Endothelial cell of umbilical vein (primary cell): ENCODE measurements around the gene BGN.

Experiments
- EZH2 ChIP-seq: IDR thresholded peaks from 2 replicates; pipeline ENCODE4 v1.6.1; 2012; ENCODE audit warnings: borderline replicate concordance, low read depth, mild to moderate bottlenecking, moderate library complexity, low read length, inconsistent platforms; ENCODE audit not compliant: severe bottlenecking
- FOS ChIP-seq: IDR thresholded peaks from 2 replicates; pipeline ENCODE4 v1.6.1; 2011; ENCODE audit warnings: mild to moderate bottlenecking, low read length, moderate library complexity, borderline replicate concordance; ENCODE audit not compliant: insufficient read depth
- JUN ChIP-seq: IDR thresholded peaks from 2 replicates; pipeline ENCODE4 v1.6.1; 2011; ENCODE audit warnings: borderline replicate concordance, low read depth; ENCODE audit not compliant: insufficient read length, insufficient read depth
- MYC ChIP-seq: IDR thresholded peaks from one replicate; pipeline ENCODE4 v1.6.1; 2011; ENCODE audit warnings: mild to moderate bottlenecking, low read depth, low read length
- POLR2A ChIP-seq: IDR thresholded peaks from 2 replicates; pipeline ENCODE4 v1.6.1; 2012; ENCODE audit warnings: low read depth, mild to moderate bottlenecking, control low read depth, low read length
- POLR2AphosphoS5 ChIP-seq: IDR thresholded peaks from 2 replicates; pipeline ENCODE4 v1.6.1; 2012; ENCODE audit warnings: low read depth, mild to moderate bottlenecking, control low read depth, low read length, moderate library complexity; ENCODE audit not compliant: insufficient read depth
- TF ChIP-seq, protein P1 (sequence below), 2 donors: IDR thresholded peaks; 1 replicate in 1 of 2; 2 replicates in 1 of 2; pipeline ENCODE4 v1.5.1; 2011; ENCODE audit warnings: low read length in 2 of 2, mild to moderate bottlenecking in 2 of 2, moderate library complexity in 2 of 2, control low read depth in 1 of 2, inconsistent platforms in 1 of 2, low read depth in 1 of 2; ENCODE audit not compliant: insufficient read depth in 1 of 2; ENCODE audit errors: extremely low read depth in 1 of 2
- TF ChIP-seq, protein P2 (sequence below): IDR thresholded peaks from 2 replicates; pipeline ENCODE4 v1.6.1; 2011; ENCODE audit not compliant: insufficient read depth, insufficient read length

DNA sequence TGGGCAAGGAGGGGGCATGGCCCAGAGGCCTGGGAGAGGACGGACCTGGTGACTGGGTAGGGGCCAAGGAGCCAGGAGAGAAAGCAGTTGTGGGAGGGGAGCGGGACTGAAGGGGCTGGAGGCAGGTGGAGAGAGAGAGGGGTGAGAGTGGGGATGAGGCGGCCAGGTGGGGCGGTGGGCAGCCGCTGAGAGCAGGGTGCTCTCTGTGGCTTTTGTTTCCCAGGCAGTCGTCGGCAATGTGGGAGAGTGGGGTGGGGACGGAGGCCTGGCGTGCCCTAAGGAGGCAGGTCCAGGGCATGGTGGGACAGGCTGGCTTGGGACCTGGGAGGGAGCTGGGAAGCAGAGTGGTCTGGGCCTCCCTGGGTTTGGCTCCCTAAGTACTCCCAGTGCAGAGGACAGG, 19.5 kb downstream of the BGN start:
- peak; percentile 28 for TF ChIP-seq POLR2A
- TF ChIP-seq, protein P1, sequence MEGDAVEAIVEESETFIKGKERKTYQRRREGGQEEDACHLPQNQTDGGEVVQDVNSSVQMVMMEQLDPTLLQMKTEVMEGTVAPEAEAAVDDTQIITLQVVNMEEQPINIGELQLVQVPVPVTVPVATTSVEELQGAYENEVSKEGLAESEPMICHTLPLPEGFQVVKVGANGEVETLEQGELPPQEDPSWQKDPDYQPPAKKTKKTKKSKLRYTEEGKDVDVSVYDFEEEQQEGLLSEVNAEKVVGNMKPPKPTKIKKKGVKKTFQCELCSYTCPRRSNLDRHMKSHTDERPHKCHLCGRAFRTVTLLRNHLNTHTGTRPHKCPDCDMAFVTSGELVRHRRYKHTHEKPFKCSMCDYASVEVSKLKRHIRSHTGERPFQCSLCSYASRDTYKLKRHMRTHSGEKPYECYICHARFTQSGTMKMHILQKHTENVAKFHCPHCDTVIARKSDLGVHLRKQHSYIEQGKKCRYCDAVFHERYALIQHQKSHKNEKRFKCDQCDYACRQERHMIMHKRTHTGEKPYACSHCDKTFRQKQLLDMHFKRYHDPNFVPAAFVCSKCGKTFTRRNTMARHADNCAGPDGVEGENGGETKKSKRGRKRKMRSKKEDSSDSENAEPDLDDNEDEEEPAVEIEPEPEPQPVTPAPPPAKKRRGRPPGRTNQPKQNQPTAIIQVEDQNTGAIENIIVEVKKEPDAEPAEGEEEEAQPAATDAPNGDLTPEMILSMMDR (IDR thresholded peaks at IDR 0.05; ENCODE audit: extremely low read depth in 1 of 2, insufficient read depth in 1 of 2, low read depth in 1 of 2, low read length in 2 of 2) = no peak
- TF ChIP-seq MYC = no peak
- no peak for TF ChIP-seq FOS
- no peak for TF ChIP-seq POLR2AphosphoS5
- no peak for TF ChIP-seq EZH2
- TF ChIP-seq JUN = no peak
- TF ChIP-seq, protein P2, sequence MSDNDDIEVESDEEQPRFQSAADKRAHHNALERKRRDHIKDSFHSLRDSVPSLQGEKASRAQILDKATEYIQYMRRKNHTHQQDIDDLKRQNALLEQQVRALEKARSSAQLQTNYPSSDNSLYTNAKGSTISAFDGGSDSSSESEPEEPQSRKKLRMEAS = no peak
